GM10266 (cell line): ENCODE measurements around the gene LONP1.
A peak's percentile ranks its signal among the peaks of the same experiment; 100 is the strongest.

Experiments used
- DNase-seq: peaks from one replicate; pipeline ENCODE4 v3.0.0; 2012; ENCODE audit errors: extremely low spot score
- TF ChIP-seq, protein P1 (sequence below): IDR thresholded peaks from 2 replicates; pipeline ENCODE4 v1.5.1; 2012; ENCODE audit warnings: mild to moderate bottlenecking, low read depth; ENCODE audit not compliant: control insufficient read depth, insufficient read depth; ENCODE audit errors: missing control alignments

Gene LONP1

DNA sequence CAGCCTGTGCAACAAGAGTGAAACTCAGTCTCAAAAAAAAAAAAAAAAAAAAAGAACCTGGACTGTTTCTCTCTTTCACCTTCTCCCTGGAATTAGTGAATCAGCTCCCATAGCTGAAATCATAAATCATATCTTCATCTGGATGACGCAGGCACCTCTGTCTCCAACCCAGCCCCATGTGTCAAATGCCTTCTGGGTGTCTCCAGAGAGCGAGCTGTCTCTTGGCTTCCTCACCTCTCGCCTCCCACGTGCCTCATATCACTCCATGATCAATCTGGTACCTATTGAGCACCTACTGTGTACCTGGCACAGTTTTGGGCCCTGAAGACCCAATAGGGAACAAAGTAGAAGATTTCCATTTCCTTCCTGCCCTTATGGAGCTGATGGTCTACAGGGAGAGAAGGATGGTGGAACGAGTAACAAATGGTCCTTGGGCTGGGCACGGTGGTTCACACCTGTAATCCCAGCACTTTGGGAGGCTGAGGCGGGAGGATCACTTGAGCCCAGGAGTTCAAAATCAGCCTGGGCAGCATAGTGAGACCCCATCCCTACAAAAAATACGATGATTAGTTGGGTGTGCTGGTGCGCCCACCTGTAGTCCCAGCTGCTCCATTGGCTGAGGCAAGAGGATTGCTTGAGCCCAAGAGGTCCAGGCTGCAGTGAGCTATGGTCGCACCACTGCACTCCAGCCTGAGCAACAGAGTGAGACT is 36.6 kb downstream of the LONP1 start:
- DNase-seq, result no peak
- TF ChIP-seq, protein P1, sequence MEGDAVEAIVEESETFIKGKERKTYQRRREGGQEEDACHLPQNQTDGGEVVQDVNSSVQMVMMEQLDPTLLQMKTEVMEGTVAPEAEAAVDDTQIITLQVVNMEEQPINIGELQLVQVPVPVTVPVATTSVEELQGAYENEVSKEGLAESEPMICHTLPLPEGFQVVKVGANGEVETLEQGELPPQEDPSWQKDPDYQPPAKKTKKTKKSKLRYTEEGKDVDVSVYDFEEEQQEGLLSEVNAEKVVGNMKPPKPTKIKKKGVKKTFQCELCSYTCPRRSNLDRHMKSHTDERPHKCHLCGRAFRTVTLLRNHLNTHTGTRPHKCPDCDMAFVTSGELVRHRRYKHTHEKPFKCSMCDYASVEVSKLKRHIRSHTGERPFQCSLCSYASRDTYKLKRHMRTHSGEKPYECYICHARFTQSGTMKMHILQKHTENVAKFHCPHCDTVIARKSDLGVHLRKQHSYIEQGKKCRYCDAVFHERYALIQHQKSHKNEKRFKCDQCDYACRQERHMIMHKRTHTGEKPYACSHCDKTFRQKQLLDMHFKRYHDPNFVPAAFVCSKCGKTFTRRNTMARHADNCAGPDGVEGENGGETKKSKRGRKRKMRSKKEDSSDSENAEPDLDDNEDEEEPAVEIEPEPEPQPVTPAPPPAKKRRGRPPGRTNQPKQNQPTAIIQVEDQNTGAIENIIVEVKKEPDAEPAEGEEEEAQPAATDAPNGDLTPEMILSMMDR, result no peak

DNA sequence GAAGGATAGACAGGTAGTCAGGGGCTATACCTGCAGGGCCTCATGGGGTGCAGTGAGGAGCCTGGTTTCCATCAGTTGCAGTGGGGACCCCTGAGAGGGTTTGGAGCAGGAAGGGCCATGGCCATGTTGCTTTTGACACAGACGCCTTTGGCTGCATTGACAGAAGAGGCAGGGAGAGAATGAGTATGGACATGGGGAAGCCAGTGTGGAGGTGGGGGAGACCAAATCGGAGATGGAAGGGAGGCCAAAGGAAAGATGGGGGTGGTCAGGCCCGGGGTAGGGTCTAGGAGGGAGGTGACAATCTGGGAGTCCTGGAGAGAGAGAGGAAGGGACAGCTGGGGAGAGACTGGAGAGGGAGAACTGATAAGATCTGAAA is 37.9 kb downstream of the LONP1 start:
- DNase-seq, result no peak
- TF ChIP-seq, protein P1, result no peak

DNA sequence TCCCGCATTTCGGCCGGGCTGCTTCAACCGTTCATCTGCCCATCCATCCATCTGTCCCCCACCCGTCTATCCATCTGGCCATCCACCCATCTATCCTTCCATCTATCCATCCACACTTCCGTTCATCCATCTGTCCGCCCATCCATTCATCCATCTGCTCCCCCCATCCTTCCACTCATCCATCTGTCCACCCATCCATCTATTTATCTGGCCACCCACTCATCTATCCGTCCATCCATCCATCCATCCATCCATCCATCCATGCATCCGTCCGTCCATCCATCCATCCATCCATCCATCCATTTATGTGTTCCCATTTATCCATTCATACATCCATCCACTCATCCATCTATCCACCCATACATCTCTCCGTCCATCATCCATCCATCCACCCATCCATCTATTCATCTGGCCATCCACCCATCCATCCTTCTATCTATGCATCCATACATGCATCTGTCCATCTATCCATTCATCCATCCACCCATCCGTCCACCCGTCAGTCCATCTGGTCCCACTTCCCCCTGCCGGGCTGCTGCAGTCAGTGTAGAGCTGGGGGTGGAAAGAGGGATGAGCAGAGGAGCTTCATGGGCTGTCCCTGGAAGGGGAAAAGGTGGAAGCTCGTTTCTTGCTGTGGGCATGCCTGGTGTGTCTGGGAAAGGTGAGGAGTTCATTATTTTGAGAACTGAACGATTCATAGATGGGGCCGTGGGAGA is 38.4 kb downstream of the LONP1 start:
- DNase-seq, result no peak
- TF ChIP-seq, protein P1, result no peak

DNA sequence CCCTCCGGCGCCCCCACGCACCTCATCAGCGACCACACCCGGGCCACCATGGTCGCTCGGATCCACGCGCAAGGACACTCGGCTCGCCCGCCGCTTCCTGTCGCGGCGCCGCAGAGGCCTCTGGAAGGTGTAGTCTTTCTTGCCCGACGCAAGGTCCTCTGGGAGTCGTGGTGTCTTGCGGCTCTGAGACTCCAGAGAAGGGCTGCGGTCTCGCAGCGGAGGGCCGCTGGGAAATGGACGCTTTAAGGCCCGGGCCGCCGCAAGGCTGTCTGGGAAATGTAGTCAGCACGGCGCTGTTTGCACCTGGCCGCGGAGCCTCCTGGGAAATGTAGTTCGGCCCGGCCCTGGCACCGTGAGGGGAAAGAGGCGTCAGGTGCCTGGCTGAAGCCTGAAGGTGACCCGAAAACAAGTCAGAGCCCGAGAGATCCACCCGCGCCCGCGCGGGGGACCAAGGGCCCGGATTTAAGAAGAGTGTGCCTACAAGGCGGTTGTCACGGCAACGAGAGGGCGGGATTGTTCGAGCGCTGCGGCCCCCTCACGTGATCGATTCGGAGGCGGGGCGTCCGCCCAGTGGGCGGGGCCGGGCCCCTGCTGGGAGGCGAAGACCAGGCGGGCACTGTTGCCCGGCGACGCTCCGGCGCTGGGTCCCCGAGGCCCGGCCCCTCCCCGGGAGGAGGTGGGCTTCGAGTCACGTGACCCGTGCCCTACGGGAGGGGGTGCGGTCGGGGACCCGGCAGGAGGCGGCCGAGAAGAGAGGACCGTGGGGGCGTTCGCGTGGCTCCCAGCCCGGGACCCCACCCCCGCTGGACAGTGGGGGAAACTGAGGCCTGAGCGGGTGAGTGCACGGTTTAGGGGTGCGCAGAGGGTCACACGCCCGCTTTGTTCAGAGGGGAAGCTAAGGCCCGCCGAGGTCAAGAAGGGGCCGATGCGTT is 39.2 kb downstream of the LONP1 start, which contains the start of the genes HSD11B1L and MICOS13:
Gene HSD11B1L (plus strand): TSS at position 591 of the 932 bp plus-strand sequence. CDS start 3,806 bp downstream, outside the sequence.
Gene MICOS13 (minus strand): TSS at position 80 of the 932 bp plus-strand sequence. CDS start 30 bp downstream, at position 50.
- TF ChIP-seq, protein P1, result no peak
- DNase-seq, result peak; percentile 96

DNA sequence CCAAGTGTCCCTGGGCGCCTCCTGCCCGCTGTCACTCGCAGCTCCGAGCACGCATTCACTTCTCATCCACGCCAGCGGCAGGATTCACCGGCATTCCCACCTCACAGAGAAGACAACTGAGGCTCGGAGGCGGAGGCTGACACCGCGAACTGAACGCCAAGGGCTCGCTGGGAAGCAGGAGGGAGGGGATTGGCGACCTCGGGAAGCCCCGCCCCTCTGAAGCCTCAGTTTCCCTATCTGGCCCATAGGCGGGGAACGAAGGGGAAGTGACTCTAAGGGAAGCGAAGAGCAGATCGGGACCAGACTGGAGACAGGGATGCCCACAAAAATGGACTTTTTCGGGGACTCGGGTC is 39.9 kb downstream of the LONP1 start:
- TF ChIP-seq, protein P1, result no peak
- no peak for DNase-seq

DNA sequence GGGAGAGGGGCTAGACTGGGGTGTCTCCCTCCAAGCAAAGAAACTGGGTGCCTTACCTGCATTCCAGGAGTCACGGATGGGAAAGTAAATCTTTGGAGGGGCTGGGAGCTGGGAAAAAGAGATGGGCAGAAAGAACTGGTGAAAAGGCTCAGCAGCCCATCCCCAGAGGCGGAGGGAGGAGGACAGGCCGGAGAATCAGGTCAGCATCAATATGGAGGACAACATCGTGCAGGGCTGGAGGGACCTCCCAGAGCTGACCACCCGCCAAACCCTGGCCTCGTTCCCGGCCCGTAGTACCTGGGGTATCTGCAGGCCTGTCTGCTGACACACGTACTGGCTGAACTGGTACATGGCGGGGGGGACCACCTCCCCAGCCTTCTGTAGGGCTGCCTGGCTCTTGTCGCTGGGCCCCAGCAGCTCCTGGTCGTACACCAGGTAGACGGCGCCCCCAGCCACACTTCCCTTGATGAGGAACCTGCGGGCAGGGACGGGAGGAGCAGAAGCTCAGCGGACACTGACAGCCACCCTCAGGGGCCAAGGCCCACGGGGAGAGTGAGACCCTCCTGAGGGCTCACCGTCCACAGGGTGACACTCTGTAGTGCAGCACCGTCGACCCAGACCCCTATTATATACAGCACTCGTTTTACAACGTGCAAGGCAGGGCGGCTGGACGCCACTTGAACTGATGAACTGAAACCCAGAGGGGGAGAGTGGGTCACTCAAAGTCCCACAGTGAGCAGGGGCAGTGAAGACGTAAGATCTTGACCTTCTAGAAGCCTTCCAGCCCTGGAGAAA is 40.5 kb downstream of the LONP1 start:
- DNase-seq, result no peak

More for the DNA sequence above, 40.5 kb downstream of the LONP1 start:
- TF ChIP-seq, protein P1, result no peak
